UCSD-AML1 (cell line): Measurements from ENCODE around the gene TSPAN1.
"Not testable (repeated sequence)": the region's sequence is repeated elsewhere in the genome, so short reads cannot be mapped to it uniquely, and the experiment has no call there.

Source experiments
- DNase-seq: peaks from one replicate; lab custom pipeline; 2025; ENCODE audit not compliant: unreplicated experiment; lab: John Stamatoyannopoulos, UW

TSPAN1 gene

GRCh38 chr1:46215504-46215903, 40.6 kb downstream of the TSPAN1 start:
- DNase-seq = no peak

GRCh38 chr1:46218443-46218842, 43.6 kb downstream of the TSPAN1 start:
- DNase-seq = no peak

GRCh38 chr1:46219551-46220520, 44.9 kb downstream of the TSPAN1 start:
- no peak for DNase-seq

- no peak for DNase-seq
Observed at GRCh38 chr1:46220808-46221207, 45.9 kb downstream of the TSPAN1 start.

GRCh38 chr1:46221749-46222148, 46.9 kb downstream of the TSPAN1 start:
- DNase-seq = no peak

GRCh38 chr1:46223055-46223454, 48.2 kb downstream of the TSPAN1 start:
- DNase-seq = not testable (repeated sequence)

GRCh38 chr1:46223472-46223943, 48.6 kb downstream of the TSPAN1 start:
- DNase-seq = peak; percentile 63

- DNase-seq = no peak
Observed at GRCh38 chr1:46224966-46225365, 50.1 kb downstream of the TSPAN1 start.

GRCh38 chr1:46231231-46231630, 56.3 kb downstream of the TSPAN1 start:
- DNase-seq = not testable (repeated sequence)
